GM18505 (cell line): ENCODE measurements around the gene WDR77.

Experiments
- ATAC-seq: cut with Tn5 transposase; IDR thresholded peaks from one replicate; pipeline ENCODE4 v1.9.1; 2021; ENCODE audit not compliant: unreplicated experiment
- POLR2A ChIP-seq: IDR thresholded peaks from 4 replicates; pipeline ENCODE4 v1.6.1; 2011; ENCODE audit warnings: borderline replicate concordance; ENCODE audit not compliant: insufficient read depth, insufficient read length; ENCODE audit errors: extremely low read depth

WDR77 gene

GRCh38 chr1:111476214-111476613 lies 27.2 kb upstream of the WDR77 start:
- no peak for ATAC-seq

DNA sequence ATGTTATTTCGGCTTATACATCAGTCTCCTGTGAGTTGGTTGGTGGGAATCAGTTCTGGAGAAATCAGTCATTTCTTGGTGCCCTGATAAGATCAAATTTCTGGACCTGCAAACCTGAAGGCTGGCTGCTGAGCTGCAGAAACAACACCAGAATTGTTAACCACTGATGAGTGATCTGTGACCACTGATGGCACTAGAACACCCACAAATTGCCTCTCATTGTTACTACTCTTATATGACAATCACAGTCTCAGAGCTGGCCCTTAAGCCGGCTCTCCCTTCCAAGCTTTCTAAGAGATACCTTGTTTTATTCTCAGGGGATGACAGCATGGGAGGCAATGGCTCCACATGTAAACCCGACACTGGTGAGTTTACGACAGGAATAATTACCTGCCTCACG lies 26.6 kb upstream of the WDR77 start:
- TF ChIP-seq POLR2A: no peak
- no peak for ATAC-seq

More at GRCh38 chr1:111476214-111476613, 27.2 kb upstream of the WDR77 start:
- TF ChIP-seq POLR2A: no peak

DNA sequence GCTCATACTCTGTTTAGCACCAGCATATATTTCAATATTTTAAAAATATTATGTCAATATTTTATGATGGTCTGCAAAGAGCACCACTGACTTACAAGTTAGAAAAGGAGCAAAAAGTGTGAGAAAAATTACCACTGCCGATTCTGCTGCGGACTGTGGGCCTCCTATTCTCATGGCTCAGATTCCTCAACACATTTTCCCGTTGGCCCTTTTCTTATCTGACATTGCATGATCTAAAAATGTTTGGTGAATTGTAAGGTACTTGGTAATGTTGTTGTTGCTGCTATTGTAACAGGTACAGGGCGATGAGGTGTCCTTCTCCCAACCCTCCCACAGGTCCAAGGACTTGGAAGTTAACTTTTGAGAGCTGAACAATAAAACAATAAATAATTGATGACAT lies 25.5 kb upstream of the WDR77 start:
- no peak for TF ChIP-seq POLR2A
- ATAC-seq: no peak

- TF ChIP-seq POLR2A: no peak
- no peak for ATAC-seq
Observed at GRCh38 chr1:111474106-111474505, 25.1 kb upstream of the WDR77 start.

DNA sequence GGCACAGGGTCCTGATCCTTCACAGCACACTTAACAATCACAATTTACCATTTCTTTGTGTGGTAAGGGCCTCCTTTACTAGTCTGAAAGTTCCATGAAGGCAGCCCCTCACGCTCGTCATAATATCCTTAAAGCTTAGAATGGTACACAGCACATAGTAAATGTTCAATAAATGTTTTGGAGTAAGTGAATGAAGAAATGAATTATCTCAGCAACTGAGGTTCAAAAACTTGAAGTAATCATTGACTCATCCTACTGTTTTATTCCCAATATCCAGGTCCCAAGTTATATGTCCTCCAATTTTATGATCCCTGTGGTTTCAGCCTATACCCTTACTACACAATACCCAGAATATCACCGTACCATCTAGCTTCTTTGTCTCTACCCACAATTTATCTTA lies 22.5 kb upstream of the WDR77 start:
- no peak for TF ChIP-seq POLR2A
- no peak for ATAC-seq

DNA sequence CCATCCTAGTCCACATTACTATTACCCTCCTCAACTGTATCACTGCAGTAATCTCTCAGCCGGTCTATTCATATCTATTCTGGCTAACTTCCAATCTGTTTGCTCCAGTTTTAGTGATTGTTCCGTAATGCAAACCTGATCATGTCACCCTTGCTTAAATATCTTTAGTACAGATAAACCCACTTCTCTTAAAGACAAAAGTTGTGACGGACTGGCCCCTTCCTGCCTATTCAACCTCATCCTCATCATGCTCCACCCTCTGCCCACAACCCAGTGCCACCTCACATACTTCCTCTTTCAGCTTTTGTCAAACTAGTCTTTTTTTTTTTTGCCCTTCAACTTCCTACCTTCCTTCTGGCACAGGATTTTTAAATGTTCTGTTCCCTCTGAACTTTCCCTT lies 22.0 kb upstream of the WDR77 start:
- no peak for ATAC-seq
- no peak for TF ChIP-seq POLR2A

DNA sequence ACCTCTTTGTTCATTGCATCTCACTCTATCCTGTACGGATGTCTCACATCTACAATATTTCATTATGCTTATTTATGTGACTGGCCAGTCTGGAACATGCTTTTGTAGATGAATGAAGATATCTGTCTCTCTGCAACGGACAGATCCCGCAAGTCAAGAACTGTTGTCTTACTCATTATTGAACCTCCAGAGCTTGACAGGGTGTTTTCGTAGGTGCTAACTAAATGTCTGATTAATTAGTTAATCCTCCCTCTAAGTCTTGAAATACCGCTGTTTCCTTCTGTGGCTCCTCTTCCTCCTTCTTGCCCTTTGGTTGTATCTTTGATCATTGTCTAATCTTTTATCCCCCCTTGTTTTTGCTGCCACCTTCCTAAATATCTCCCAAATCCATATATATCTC lies 21.5 kb upstream of the WDR77 start:
- TF ChIP-seq POLR2A: no peak
- ATAC-seq: no peak

DNA sequence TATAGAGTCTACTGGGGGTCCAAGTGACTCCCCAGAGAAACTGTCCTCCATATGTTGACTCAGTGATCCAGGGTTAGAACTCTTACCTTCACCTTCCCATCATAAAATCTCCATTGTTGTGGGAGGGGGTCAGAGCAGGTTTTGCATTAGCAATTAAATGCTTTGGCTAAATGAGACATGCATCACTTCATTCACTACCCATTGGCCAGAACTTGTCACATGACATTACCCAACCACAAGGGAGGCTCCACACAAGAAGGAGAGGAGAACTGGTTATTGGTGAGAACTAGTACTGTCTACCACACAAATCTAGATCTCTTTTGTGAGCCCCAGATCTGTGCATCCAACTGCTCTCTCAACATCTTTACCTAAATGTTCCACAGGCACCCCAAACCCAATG lies 20.5 kb upstream of the WDR77 start:
- no peak for TF ChIP-seq POLR2A
- ATAC-seq: no peak

DNA sequence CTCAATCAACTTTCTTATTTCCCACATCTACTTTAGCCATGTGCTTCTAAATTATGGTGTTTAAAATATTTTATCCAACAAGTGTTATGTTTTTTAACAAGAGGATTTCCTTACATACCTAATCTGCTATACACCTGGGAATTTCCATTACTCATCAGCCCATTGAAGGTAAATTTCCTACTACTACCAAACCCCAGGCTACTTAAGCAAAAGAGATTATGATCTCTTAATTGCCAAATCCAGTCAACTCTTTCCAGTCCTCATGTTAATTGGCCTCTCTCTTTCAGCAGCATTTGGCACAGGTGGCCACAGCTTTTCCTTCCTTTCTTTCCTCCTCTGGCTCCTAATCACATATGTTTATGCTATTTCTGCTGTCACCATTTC lies 19.7 kb upstream of the WDR77 start:
- ATAC-seq: no peak
- no peak for TF ChIP-seq POLR2A

- no peak for ATAC-seq
- no peak for TF ChIP-seq POLR2A
Observed at GRCh38 chr1:111467865-111468716, 19.0 kb upstream of the WDR77 start.

GRCh38 chr1:111466480-111466879 lies 17.4 kb upstream of the WDR77 start:
- ATAC-seq: no peak
- TF ChIP-seq POLR2A: no peak

GRCh38 chr1:111465754-111466153 lies 16.7 kb upstream of the WDR77 start:
- ATAC-seq: no peak

GRCh38 chr1:111463029-111463683 lies 14.1 kb upstream of the WDR77 start:
- ATAC-seq: no peak
- no peak for TF ChIP-seq POLR2A

More at GRCh38 chr1:111465754-111466153, 16.7 kb upstream of the WDR77 start:
- no peak for TF ChIP-seq POLR2A

DNA sequence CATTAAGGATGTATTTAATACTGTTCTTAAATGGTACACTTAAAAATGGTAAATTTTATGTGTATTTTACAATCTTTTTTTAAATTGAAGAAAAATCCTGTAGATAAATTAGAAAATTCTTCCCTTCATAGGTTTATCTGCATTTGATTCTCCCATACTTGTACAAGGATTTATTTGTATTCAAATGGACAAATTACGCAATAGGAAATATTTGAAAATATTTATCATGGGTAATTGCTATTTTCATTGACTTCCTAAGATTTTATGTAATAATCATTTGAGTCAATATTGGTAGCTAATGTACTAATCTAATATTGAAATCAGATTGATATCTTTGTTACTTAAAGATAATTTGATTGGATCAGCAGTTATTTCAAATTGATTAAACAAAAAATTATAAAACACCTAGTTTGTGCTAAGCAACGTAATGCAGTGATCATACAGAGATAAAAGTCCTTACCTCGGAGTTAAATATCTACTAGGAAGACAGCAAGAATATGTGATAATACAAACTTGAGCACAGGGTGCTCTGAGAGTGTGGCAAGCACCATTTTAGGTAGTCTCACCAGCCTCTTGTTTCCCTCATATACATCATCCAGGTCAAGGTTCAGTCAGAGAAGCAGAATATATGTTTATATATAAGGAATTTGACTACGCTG lies 13.4 kb upstream of the WDR77 start:
- TF ChIP-seq POLR2A: no peak
- ATAC-seq: no peak

DNA sequence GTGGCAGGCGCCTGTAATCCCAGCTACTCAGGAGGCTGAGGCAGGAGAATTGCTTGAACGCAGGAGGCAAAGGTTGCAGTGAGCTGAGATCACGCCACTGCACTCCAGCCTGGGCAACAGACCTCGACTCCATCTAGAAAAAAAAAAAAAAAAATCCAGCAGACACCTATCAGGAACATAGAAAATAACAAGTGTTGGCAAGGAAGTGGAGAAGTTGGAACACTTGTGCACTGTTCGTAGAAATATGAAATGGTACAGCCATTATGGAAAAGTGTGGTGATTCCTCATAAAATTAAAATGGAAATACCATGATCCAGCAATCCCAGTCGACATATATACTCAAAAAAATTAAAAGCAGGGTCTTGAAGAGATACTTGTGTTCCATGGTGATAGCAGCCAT lies 12.7 kb upstream of the WDR77 start:
- ATAC-seq: no peak
- TF ChIP-seq POLR2A: no peak

GRCh38 chr1:111455642-111456031 lies 6.6 kb upstream of the WDR77 start:
- no peak for TF ChIP-seq POLR2A
- no peak for ATAC-seq
